WTC11 (cell line): ENCODE results near the gene ZNF800. TPM values are rescaled to one million over a fixed set of nuclear protein-coding genes. Genes with fewer than 3 reads are reported as not detected.

Source experiments
- ATAC-seq: fragments of 200-7000 bp; cut with Tn5 transposase; 2 replicates; pipeline ENCODE4 v1.10.0; 2021; ENCODE audit warnings: mild to moderate bottlenecking, moderate library complexity
- CTCF ChIA-PET: fragments of 300-600 bp; sonication (Branson Sonifier 250); formaldehyde crosslinking; loops from one replicate; lab custom pipeline; 2021; ENCODE audit warnings: antibody characterized with exemption; lab: Charles Lee
- POLR2A ChIA-PET: fragments of 350-600 bp; sonication (Branson Sonifier 250); formaldehyde crosslinking; loops from one replicate; lab custom pipeline; 2021; ENCODE audit warnings: antibody characterized with exemption; lab: Charles Lee
- DNase-seq: peaks from one replicate; pipeline ENCODE4 v3.0.0; 2021; ENCODE audit warnings: low spot score
- H3K27ac Mint-ChIP-seq: 2 replicates; pipeline ENCODE4 v1.8.0; 2021; ENCODE audit warnings: mixed read lengths
- H3K27me3 Mint-ChIP-seq: 2 replicates; pipeline ENCODE4 v1.8.0; 2021; ENCODE audit warnings: low read depth, mild to moderate bottlenecking, moderate library complexity, mixed read lengths
- H3K36me3 Mint-ChIP-seq: 2 replicates; pipeline ENCODE4 v1.8.0; 2021; ENCODE audit warnings: mixed read lengths
- H3K4me1 Mint-ChIP-seq: 2 replicates; pipeline ENCODE4 v1.8.0; 2022; ENCODE audit warnings: mixed read lengths
- H3K4me3 Mint-ChIP-seq: 2 replicates; pipeline ENCODE4 v1.8.0; 2021; ENCODE audit warnings: mild to moderate bottlenecking, moderate library complexity, mixed read lengths
- H3K9me3 Mint-ChIP-seq: 2 replicates; pipeline ENCODE4 v1.8.0; 2021; ENCODE audit warnings: mixed read lengths
- AR ChIP-seq: fragments of 250-450 bp; sonication (Bioruptor Pico); IDR thresholded peaks from 2 replicates; pipeline ENCODE4 v1.9.0; 2021; ENCODE audit warnings: mild to moderate bottlenecking
- ATF2 ChIP-seq: sonication (generic); formaldehyde crosslinking; IDR thresholded peaks from 2 replicates; pipeline ENCODE4 v1.8.1; 2022; ENCODE audit warnings: low read depth, missing genetic modification reagents, borderline replicate concordance
- ATF3 ChIP-seq: sonication (generic); formaldehyde crosslinking; conservative IDR thresholded peaks from 2 replicates; pipeline ENCODE4 v1.8.1; 2022; ENCODE audit warnings: mild to moderate bottlenecking, missing genetic modification reagents
- CREM ChIP-seq: sonication (generic); formaldehyde crosslinking; IDR thresholded peaks from 2 replicates; pipeline ENCODE4 v1.8.1; 2022; ENCODE audit warnings: mild to moderate bottlenecking, missing genetic modification reagents, moderate library complexity
- CTCF ChIP-seq: fragments of 200-600 bp; IDR thresholded peaks from 2 replicates; pipeline ENCODE4 v1.8.0; 2022; ENCODE audit warnings: antibody characterized with exemption
- ERG ChIP-seq: fragments of 250-450 bp; sonication (Bioruptor Pico); IDR thresholded peaks from 2 replicates; pipeline ENCODE4 v1.8.0; 2021; ENCODE audit warnings: mild to moderate bottlenecking
- GRHL2 ChIP-seq: fragments of 250-450 bp; sonication (Bioruptor Pico); IDR thresholded peaks from 2 replicates; pipeline ENCODE4 v1.8.0; 2022; ENCODE audit warnings: mild to moderate bottlenecking, moderate library complexity; ENCODE audit not compliant: insufficient replicate concordance, severe bottlenecking
- KAT7 ChIP-seq: sonication (generic); formaldehyde crosslinking; IDR thresholded peaks from 2 replicates; pipeline ENCODE4 v1.8.1; 2023; ENCODE audit warnings: missing genetic modification reagents, mild to moderate bottlenecking, borderline replicate concordance
- MAX ChIP-seq: sonication (generic); formaldehyde crosslinking; IDR thresholded peaks from 2 replicates; pipeline ENCODE4 v1.8.0; 2022; ENCODE audit warnings: mild to moderate bottlenecking, missing genetic modification reagents
- MLX ChIP-seq: sonication (generic); formaldehyde crosslinking; IDR thresholded peaks from 2 replicates; pipeline ENCODE4 v1.8.1; 2023; ENCODE audit warnings: mild to moderate bottlenecking, missing genetic modification reagents, moderate library complexity
- NFYB ChIP-seq: sonication (generic); formaldehyde crosslinking; conservative IDR thresholded peaks from 2 replicates; pipeline ENCODE4 v1.8.0; 2022; ENCODE audit warnings: low read depth, missing genetic modification reagents
- NR2C2 ChIP-seq: sonication (generic); formaldehyde crosslinking; IDR thresholded peaks from 2 replicates; pipeline ENCODE4 v1.8.0; 2022; ENCODE audit warnings: mild to moderate bottlenecking, missing genetic modification reagents
- PRRX2 ChIP-seq: fragments of 250-450 bp; sonication (Bioruptor Pico); IDR thresholded peaks from 2 replicates; pipeline ENCODE4 v1.8.0; 2021; ENCODE audit warnings: mild to moderate bottlenecking
- SMAD4 ChIP-seq: sonication (generic); formaldehyde crosslinking; IDR thresholded peaks from 2 replicates; pipeline ENCODE4 v1.8.0; 2022; ENCODE audit warnings: mild to moderate bottlenecking, missing genetic modification reagents
- SP1 ChIP-seq: sonication (generic); formaldehyde crosslinking; conservative IDR thresholded peaks from 2 replicates; pipeline ENCODE4 v1.8.1; 2022; ENCODE audit warnings: missing genetic modification reagents
- TCF7 ChIP-seq: sonication (generic); formaldehyde crosslinking; IDR thresholded peaks from 2 replicates; pipeline ENCODE4 v1.8.0; 2022; ENCODE audit warnings: mild to moderate bottlenecking, low read depth, missing genetic modification reagents, moderate library complexity
- ZBTB43 ChIP-seq: sonication (generic); formaldehyde crosslinking; IDR thresholded peaks from 2 replicates; pipeline ENCODE4 v1.8.1; 2023; ENCODE audit warnings: mild to moderate bottlenecking, missing genetic modification reagents
- ZNF138 ChIP-seq: sonication (generic); formaldehyde crosslinking; conservative IDR thresholded peaks from 2 replicates; pipeline ENCODE4 v1.8.1; 2022; ENCODE audit warnings: mild to moderate bottlenecking, moderate library complexity, missing genetic modification reagents
- ZNF532 ChIP-seq: fragments of 250-450 bp; sonication (Bioruptor Pico); IDR thresholded peaks from 2 replicates; pipeline ENCODE4 v1.9.0; 2021; ENCODE audit warnings: mild to moderate bottlenecking, borderline replicate concordance
- total RNA-seq: library from RNA; stranded (reverse); gene quantifications from 3 replicates; pipeline ENCODE4 v1.2.3, GENCODE V29; 2021

ZNF800 gene
- total RNA-seq, 1 experiment from 2014 or later = 5.7 TPM

GRCh38 chr7:127365164-127365956 lies 27.1 kb downstream of the ZNF800 start (continued):
- TF ChIP-seq ATF2 (CRISPR knock-in tag) (no peak), CTCF (no peak)

- CTCF ChIA-PET = interaction anchor here (0.6 to 1.6 kb wide), 2 partner anchors 14 to 493 kb away, joined by 3 to 6 read pairs; no protein-coding TSS in a partner anchor
These were observed 30.0 kb downstream of the ZNF800 start for GRCh38 chr7:127362364-127363027.

More at GRCh38 chr7:127362364-127363027, 30.0 kb downstream of the ZNF800 start:
- no peaks in the 10 kb centered on the region for H3K9me3 Mint-ChIP-seq
- TF ChIP-seq SP1 (CRISPR knock-in tag) (no peak), ATF3 (CRISPR knock-in tag) (no peak), ERG (CRISPR knock-in tag) (no peak), TCF7 (CRISPR knock-in tag) (no peak), NFYB (CRISPR knock-in tag) (no peak), SMAD4 (no peak), KAT7 (CRISPR knock-in tag) (no peak), AR (CRISPR knock-in tag) (no peak), GRHL2 (CRISPR knock-in tag) (no peak), CREM (CRISPR knock-in tag) (no peak), PRRX2 (no peak), ZBTB43 (CRISPR knock-in tag) (no peak), NR2C2 (CRISPR knock-in tag) (no peak), MAX (CRISPR knock-in tag) (no peak), ZNF138 (no peak), ZNF532 (no peak), MLX (no peak)
- H3K4me3 Mint-ChIP-seq = no peak overlapping the region
- ATAC-seq (no peak), DNase-seq (no peak)
- H3K36me3 Mint-ChIP-seq = no peaks in the 10 kb centered on the region
- H3K27ac Mint-ChIP-seq = no peak overlapping the region
- peaks cover 4% of the 10 kb centered on the region; the same call in 1 of the 2 replicates for H3K4me1 Mint-ChIP-seq
- H3K27me3 Mint-ChIP-seq = no peaks in the 10 kb centered on the region
- POLR2A ChIA-PET = no interaction called here
